Activated naive CD4-positive, alpha-beta T cell treated with anti-CD3 and anti-CD28 coated beads for 36 hours (primary cell): ENCODE results near the gene ACAA1. TPM values are rescaled to one million over a fixed set of nuclear protein-coding genes. Genes with fewer than 3 reads are reported as not detected.
"Not testable (repeated sequence)": the region's sequence is repeated elsewhere in the genome, so short reads cannot be mapped to it uniquely, and the experiment has no call there.

Source experiments
- CTCF ChIA-PET: fragments of 350-600 bp; sonication (Branson Sonifier 250); formaldehyde crosslinking; loops from one replicate; lab custom pipeline; 2021; ENCODE audit warnings: antibody characterized with exemption; lab: Charles Lee
- DNase-seq: peaks from one replicate; pipeline ENCODE4 v3.0.0-alpha.2; 2020
- H3K27ac Mint-ChIP-seq: one replicate; pipeline ENCODE4 v1.8.0; 2021; ENCODE audit warnings: mild to moderate bottlenecking, mixed read lengths
- H3K27me3 Mint-ChIP-seq: one replicate; pipeline ENCODE4 v1.8.0; 2021; ENCODE audit warnings: low read depth, mixed read lengths
- H3K36me3 Mint-ChIP-seq: one replicate; pipeline ENCODE4 v1.8.0; 2021; ENCODE audit warnings: low read depth, mixed read lengths
- H3K4me1 Mint-ChIP-seq: one replicate; pipeline ENCODE4 v1.8.0; 2021; ENCODE audit warnings: low read depth, mixed read lengths
- H3K4me3 Mint-ChIP-seq: one replicate; pipeline ENCODE4 v1.8.0; 2021; ENCODE audit warnings: mild to moderate bottlenecking, moderate library complexity, mixed read lengths
- H3K9me3 Mint-ChIP-seq: one replicate; pipeline ENCODE4 v1.8.0; 2021; ENCODE audit warnings: mixed read lengths
- intact Hi-C: fragments of 100-400 bp; cut with micrococcal nuclease; formaldehyde crosslinking; loops from one replicate; pipeline ENCODE4 v1.15.1; 2023
- total RNA-seq, 2 experiments: library from RNA; stranded (reverse); gene quantifications; one replicate each; pipeline ENCODE4 v1.2.3, GENCODE V29; 2021

ACAA1 gene
- total RNA-seq, 2 experiments from 2014 or later, result 57.5 to 58.7 TPM

DNA sequence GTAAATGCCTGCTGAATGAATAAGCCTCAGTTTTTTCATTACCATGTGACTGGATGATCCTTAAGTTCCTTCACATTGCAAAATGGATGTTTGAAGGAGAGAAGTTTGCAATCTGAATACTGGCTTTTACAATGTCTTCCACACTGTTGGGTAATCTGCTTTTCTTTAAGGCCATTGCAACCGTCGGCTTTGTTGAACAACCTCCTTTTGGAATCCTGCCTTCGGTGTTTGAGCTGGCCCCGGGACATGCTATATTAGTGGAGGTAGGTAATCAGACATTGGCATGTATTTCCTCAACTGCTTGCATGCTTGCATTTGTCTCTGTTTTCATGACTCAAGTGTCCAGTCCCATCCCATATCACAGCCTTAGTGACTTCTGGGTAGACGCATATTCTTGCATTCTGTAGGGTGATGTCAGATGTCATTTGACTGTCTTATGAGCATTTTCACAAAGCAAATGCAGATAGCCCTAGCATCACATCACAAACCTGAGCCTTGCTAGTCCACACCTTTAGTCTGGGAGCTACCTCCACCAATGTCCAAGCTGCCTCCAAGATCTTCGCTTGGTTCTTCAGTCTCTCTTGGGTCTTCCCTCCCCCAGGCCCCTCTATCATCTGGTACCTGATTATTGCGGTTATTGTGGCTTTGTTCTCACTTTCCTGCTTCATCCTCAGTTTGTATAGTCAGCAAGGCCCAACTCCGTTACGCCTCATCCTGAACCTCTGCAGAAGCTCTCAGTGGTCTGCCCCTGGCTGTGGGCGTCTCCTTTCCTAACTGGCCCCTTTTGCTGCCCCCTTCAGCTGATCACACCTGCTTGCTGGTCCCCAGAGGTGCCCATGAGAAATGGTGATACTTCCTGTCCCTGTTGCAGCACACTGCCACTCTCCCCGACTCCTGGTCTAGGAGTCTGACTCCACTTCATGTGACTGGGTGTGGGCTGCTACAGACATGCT is 48.5 kb downstream of the ACAA1 start:
- no peak overlapping the region for H3K4me3 Mint-ChIP-seq
- no peaks in the 10 kb centered on the region for H3K27me3 Mint-ChIP-seq
- no peak overlapping the region for H3K27ac Mint-ChIP-seq
- H3K9me3 Mint-ChIP-seq, result peaks cover 7% of the 10 kb centered on the region
- intact Hi-C loops, result no loop called here
- CTCF ChIA-PET, result no interaction called here
- H3K36me3 Mint-ChIP-seq, result peaks cover 4% of the 10 kb centered on the region
- no peaks in the 10 kb centered on the region for H3K4me1 Mint-ChIP-seq
- no peak for DNase-seq

- H3K4me1 Mint-ChIP-seq, H3K4me3 Mint-ChIP-seq, DNase-seq, H3K27ac Mint-ChIP-seq, CTCF ChIA-PET, H3K36me3 Mint-ChIP-seq, H3K27me3 Mint-ChIP-seq, H3K9me3 Mint-ChIP-seq, intact Hi-C loops: not testable (repeated sequence)
These were observed 49.6 kb downstream of the ACAA1 start for GRCh38 chr3:38087278-38087677.

DNA sequence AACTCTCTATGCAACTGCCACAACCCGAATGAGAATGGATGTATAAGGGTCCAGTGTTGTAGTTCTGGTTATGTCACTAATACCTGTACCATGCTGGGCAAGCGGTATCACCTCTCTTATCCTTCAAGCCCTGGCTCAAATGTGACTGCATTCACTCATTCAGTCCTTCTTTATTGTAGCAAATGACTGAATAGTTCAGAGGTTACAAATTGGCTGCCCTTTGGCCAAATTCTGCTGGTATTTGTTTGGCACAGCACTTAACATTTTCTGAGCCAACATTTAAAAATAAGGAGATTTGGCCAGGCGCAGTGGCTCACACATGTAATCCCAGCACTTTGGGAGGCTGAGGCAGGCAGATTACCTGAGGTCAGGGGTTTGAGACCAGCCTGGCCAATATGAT is 50.4 kb downstream of the ACAA1 start:
- peaks cover 4% of the 10 kb centered on the region for H3K36me3 Mint-ChIP-seq
- DNase-seq, result no peak
- CTCF ChIA-PET, result no interaction called here
- H3K4me3 Mint-ChIP-seq, result no peak overlapping the region
- H3K27me3 Mint-ChIP-seq, result no peaks in the 10 kb centered on the region
- intact Hi-C loops, result no loop called here
- H3K27ac Mint-ChIP-seq, result no peak overlapping the region
- H3K9me3 Mint-ChIP-seq, result peaks cover 7% of the 10 kb centered on the region
- no peaks in the 10 kb centered on the region for H3K4me1 Mint-ChIP-seq

- Mint-ChIP-seq H3K9me3 (peaks cover 7% of the 10 kb centered on the region), H3K27me3 (no peaks in the 10 kb centered on the region), H3K27ac (no peak overlapping the region), H3K36me3 (peaks cover 4% of the 10 kb centered on the region), H3K4me3 (no peak overlapping the region), H3K4me1 (no peaks in the 10 kb centered on the region)
- intact Hi-C loops, result no loop called here
- DNase-seq, result no peak
- CTCF ChIA-PET, result no interaction called here
These were observed 51.0 kb downstream of the ACAA1 start for GRCh38 chr3:38085943-38086324.

DNA sequence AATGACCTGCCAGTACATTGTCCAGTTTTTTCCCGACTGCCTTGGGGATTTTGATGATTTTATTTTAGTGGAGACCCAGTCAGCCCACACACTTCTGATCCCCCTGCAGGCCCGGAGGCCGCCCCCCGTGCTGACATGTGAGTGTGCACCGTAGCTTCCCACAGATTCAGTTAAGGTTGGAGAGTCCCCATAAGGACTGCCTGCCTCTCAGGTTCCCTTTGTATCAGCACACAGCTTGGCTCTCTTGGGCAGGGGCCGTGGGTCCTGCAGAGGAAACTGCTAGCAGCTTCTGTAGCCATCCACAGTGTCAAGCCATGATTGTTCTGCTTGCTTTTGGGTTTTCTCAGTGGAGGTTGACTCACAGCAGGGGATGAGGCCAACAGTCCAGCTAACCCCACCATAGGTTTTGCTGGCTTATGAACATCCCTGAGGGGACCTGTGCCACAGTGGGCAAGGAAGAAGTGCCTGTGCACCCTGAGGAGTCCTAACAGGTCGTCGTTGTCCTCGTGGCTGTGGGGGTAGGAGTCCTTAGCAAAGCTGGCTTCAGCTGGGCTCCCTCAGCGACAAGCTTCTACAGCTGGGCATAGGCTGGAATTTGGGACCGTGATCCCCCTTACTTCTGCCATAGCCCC is 51.5 kb downstream of the ACAA1 start:
- DNase-seq, result no peak
- Mint-ChIP-seq H3K27me3 (no peaks in the 10 kb centered on the region), H3K27ac (no peak overlapping the region), H3K4me3 (no peak overlapping the region), H3K4me1 (no peaks in the 10 kb centered on the region), H3K36me3 (peaks cover 4% of the 10 kb centered on the region), H3K9me3 (peaks cover 7% of the 10 kb centered on the region)
- CTCF ChIA-PET, result interaction anchor here (1.1 kb wide), 1 partner anchor 212 kb away, joined by 3 read pairs; no protein-coding TSS in a partner anchor
- intact Hi-C loops, result no loop called here

- Mint-ChIP-seq H3K27ac (peak overlapping the region; percentile 37), H3K36me3 (peaks cover 4% of the 10 kb centered on the region), H3K9me3 (peaks cover 7% of the 10 kb centered on the region), H3K27me3 (no peaks in the 10 kb centered on the region), H3K4me1 (no peaks in the 10 kb centered on the region), H3K4me3 (no peak overlapping the region)
- CTCF ChIA-PET, result interaction anchor here (1.1 kb wide), 1 partner anchor 213 kb away, joined by 3 read pairs; no protein-coding TSS in a partner anchor
- intact Hi-C loops, result no loop called here
- peak; percentile 16 for DNase-seq
These were observed 52.3 kb downstream of the ACAA1 start for GRCh38 chr3:38084334-38085310.

- Mint-ChIP-seq H3K4me1 (no peaks in the 10 kb centered on the region), H3K27me3 (no peaks in the 10 kb centered on the region), H3K36me3 (peaks cover 4% of the 10 kb centered on the region), H3K27ac (no peak overlapping the region), H3K9me3 (peaks cover 7% of the 10 kb centered on the region), H3K4me3 (no peak overlapping the region)
- intact Hi-C loops, result no loop called here
- CTCF ChIA-PET, result no interaction called here
- no peak for DNase-seq
These were observed 53.0 kb downstream of the ACAA1 start for GRCh38 chr3:38083871-38084333.

DNA sequence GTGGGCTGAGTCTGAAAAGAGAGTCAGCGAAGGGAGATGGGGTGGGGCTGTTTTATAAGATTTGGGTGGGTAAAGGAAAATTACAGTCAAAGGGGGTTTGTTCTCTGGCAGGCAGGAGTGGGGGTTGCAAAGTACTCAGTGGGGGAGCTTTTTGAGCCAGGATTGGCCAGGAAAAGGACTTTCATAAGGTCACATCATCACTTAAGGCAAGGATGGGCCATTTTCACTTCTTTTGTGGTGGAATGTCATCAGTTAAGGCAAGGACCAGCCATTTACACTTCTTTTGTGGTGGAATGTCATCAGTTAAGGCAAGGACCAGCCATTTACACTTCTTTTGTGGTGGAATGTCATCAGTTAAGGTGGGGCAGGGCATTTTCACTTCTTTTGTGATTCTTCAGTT is 53.7 kb downstream of the ACAA1 start:
- H3K36me3 Mint-ChIP-seq, H3K27me3 Mint-ChIP-seq, H3K27ac Mint-ChIP-seq, DNase-seq, H3K9me3 Mint-ChIP-seq, intact Hi-C loops, H3K4me1 Mint-ChIP-seq, H3K4me3 Mint-ChIP-seq, CTCF ChIA-PET: not testable (repeated sequence)

- DNase-seq, H3K9me3 Mint-ChIP-seq, H3K4me3 Mint-ChIP-seq, intact Hi-C loops, H3K27me3 Mint-ChIP-seq, CTCF ChIA-PET, H3K27ac Mint-ChIP-seq, H3K4me1 Mint-ChIP-seq, H3K36me3 Mint-ChIP-seq: not testable (repeated sequence)
These were observed 54.6 kb downstream of the ACAA1 start for GRCh38 chr3:38082296-38082695.

DNA sequence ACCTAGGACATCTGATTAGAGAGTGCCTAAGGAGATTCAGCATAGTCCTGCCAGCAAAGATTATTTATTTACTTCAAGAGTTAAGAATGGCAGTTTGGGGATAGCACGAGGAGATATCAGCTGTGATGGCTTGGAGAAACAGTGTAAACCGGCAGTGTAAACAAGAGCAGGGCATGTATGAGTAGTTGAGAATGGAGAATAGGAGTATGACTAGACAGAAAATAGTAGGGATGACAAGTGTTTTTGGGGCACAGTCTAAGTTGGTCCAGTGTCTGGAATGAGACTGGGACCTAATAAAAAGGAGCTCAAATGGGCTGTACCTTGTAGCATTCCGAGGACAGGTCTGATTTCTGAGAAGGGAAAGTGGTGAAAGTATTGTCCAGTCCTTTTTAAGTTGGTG is 59.9 kb downstream of the ACAA1 start:
- H3K27ac Mint-ChIP-seq, CTCF ChIA-PET, DNase-seq, H3K4me1 Mint-ChIP-seq, H3K4me3 Mint-ChIP-seq, H3K9me3 Mint-ChIP-seq, H3K36me3 Mint-ChIP-seq, H3K27me3 Mint-ChIP-seq, intact Hi-C loops: not testable (repeated sequence)
